Measurements from ENCODE around the gene BICD2.

The BICD2 gene

GRCh38 chr9:92668746-92669526, 95.7 kb downstream of the BICD2 start:
- DNase-seq (ENCODE audit: low read depth), result peak; percentile 32

GRCh38 chr9:92666912-92667532, 97.6 kb downstream of the BICD2 start:
- DNase-seq (ENCODE audit: low read depth), result no peak

GRCh38 chr9:92666236-92666635, 98.4 kb downstream of the BICD2 start:
- DNase-seq (ENCODE audit: low read depth), result no peak

- DNase-seq (ENCODE audit: low read depth), result no peak
These were observed 98.8 kb downstream of the BICD2 start for GRCh38 chr9:92665836-92666235.

- peak; percentile 10 for DNase-seq (ENCODE audit: low read depth)
These were observed 100.1 kb downstream of the BICD2 start for GRCh38 chr9:92664394-92665152.

GRCh38 chr9:92663951-92664350, 100.7 kb downstream of the BICD2 start:
- DNase-seq (ENCODE audit: low read depth), result no peak

GRCh38 chr9:92663126-92663525, 101.5 kb downstream of the BICD2 start:
- no peak for DNase-seq (ENCODE audit: low read depth)

GRCh38 chr9:92661743-92662142, 102.9 kb downstream of the BICD2 start:
- DNase-seq (ENCODE audit: low read depth), result no peak
